ENCODE results near the gene PC.
"Not testable (repeated sequence)": the region's sequence is repeated elsewhere in the genome, so short reads cannot be mapped to it uniquely, and the experiment has no call there.

PC gene

GRCh38 chr11:66800720-66801428, 157.3 kb downstream of the PC start:
- no peak for DNase-seq

DNA sequence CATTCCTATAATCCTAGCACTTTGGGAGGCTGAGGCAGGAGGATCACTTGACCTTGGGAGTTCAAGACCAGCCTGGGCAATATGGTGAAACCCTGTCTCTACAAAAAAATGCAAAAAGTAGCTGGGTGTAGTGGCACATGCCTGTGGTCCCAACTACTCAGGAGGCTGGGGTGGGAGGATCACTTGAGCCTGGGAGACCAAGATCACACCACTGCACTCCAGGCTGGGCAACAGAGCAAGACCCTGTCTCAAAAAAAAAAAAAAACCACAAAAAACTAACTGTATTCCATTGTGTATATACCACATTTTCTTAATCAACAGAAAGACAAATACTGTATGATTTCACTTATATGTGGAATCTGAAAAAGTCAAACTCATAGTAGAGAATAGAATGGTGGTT, 158.4 kb downstream of the PC start:
- not testable (repeated sequence) for DNase-seq

Measured in anterior cingulate cortex (tissue), 58 donors.